SK-N-MC (cell line): ENCODE results near the gene SGMS2.

Source experiments
- EZH2 ChIP-seq: fragments of 200-600 bp; sonication (generic); IDR thresholded peaks from one replicate; pipeline ENCODE4 v1.6.1; 2017; ENCODE audit warnings: antibody characterized with exemption
- POLR2AphosphoS5 ChIP-seq: IDR thresholded peaks from 2 replicates; pipeline ENCODE4 v1.6.1; 2012; ENCODE audit warnings: mild to moderate bottlenecking, low read depth, low read length, borderline replicate concordance

GRCh38 chr4:107893171-107894137, 68.7 kb downstream of the SGMS2 start:
- no peak for TF ChIP-seq EZH2
- TF ChIP-seq POLR2AphosphoS5, result no peak
